Stimulated activated CD4-positive, alpha-beta T cell treated with anti-CD3 and anti-CD28 coated beads, TNF-alpha, amount 100 ng/mL, for 4 hours (primary cell): ENCODE data around the gene AGT.
"Not testable (repeated sequence)": the region's sequence is repeated elsewhere in the genome, so short reads cannot be mapped to it uniquely, and the experiment has no call there.

Source experiments
- DNase-seq, 3 experiments: peaks; one replicate each; pipeline ENCODE4 v3.0.0-alpha.2; 2020; ENCODE audit warnings: low read depth in 3 of 3

Gene AGT

GRCh38 chr1:230707732-230708630 is 5.9 kb downstream of the AGT start:
- DNase-seq: no peak

- no peak for DNase-seq
These were observed 6.8 kb downstream of the AGT start for GRCh38 chr1:230706887-230707731.

GRCh38 chr1:230706020-230706699 is 7.8 kb downstream of the AGT start:
- no peak for DNase-seq

GRCh38 chr1:230705289-230706019 is 8.5 kb downstream of the AGT start:
- no peak for DNase-seq

GRCh38 chr1:230704830-230705229 is 9.1 kb downstream of the AGT start:
- no peak for DNase-seq

- DNase-seq: no peak
These were observed 10.1 kb downstream of the AGT start for GRCh38 chr1:230703679-230704385.

GRCh38 chr1:230702934-230703678 is 10.8 kb downstream of the AGT start:
- DNase-seq: no peak

GRCh38 chr1:230701895-230702768 is 11.8 kb downstream of the AGT start:
- DNase-seq: no peak

- no peak for DNase-seq
These were observed 12.5 kb downstream of the AGT start for GRCh38 chr1:230701434-230701833.

GRCh38 chr1:230700132-230700531 is 13.8 kb downstream of the AGT start:
- no peak for DNase-seq

- no peak for DNase-seq
These were observed 14.2 kb downstream of the AGT start for GRCh38 chr1:230699716-230700115.

- DNase-seq: not testable (repeated sequence)
These were observed 15.0 kb downstream of the AGT start for GRCh38 chr1:230698964-230699363.

GRCh38 chr1:230698130-230698529 is 15.8 kb downstream of the AGT start:
- no peak for DNase-seq

GRCh38 chr1:230696722-230697437 is 17.0 kb downstream of the AGT start:
- no peak for DNase-seq

GRCh38 chr1:230696218-230696617 is 17.7 kb downstream of the AGT start:
- DNase-seq: no peak

- DNase-seq: no peak
These were observed 18.9 kb downstream of the AGT start for GRCh38 chr1:230694991-230695390.

GRCh38 chr1:230694464-230694863 is 19.5 kb downstream of the AGT start:
- no peak for DNase-seq

GRCh38 chr1:230693777-230694176 is 20.1 kb downstream of the AGT start:
- no peak for DNase-seq
